ENCODE data around the gene IL1A. TPM values are rescaled to one million over a fixed set of nuclear protein-coding genes. Genes with fewer than 3 reads are reported as not detected.

IL1A gene
- total RNA-seq, 1 donor from 2014 or later: not detected

DNA sequence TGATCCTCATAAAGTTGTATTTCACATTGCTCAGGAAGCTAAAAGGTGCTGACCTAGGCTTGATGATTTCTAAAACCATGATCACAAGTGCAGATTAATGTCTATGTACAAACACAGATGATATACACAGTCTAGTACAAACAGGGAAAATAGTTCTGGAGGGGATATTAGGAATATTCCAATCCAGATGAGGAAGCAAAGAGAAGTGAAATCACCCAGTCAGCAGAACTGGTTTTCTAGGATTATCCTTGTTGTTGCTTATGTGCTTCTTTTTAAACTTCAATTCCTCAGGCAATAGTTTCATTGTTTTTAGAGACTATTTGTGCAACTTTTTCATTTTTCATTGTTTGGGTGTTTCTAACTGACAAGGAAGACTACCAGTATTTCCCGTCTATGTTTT is 4.7 kb downstream of the IL1A start:
- Mint-ChIP-seq H3K4me3 (ENCODE audit: unreplicated experiment) (no peak overlapping the region), H3K4me1 (ENCODE audit: low read depth, unreplicated experiment) (no peaks in the 10 kb centered on the region), H3K27ac (ENCODE audit: unreplicated experiment) (no peak overlapping the region), H3K27me3 (ENCODE audit: unreplicated experiment) (peaks cover 2% of the 10 kb centered on the region), H3K9me3 (ENCODE audit: unreplicated experiment) (no peaks in the 10 kb centered on the region), H3K36me3 (ENCODE audit: unreplicated experiment) (no peaks in the 10 kb centered on the region)
- TF ChIP-seq, protein P1, sequence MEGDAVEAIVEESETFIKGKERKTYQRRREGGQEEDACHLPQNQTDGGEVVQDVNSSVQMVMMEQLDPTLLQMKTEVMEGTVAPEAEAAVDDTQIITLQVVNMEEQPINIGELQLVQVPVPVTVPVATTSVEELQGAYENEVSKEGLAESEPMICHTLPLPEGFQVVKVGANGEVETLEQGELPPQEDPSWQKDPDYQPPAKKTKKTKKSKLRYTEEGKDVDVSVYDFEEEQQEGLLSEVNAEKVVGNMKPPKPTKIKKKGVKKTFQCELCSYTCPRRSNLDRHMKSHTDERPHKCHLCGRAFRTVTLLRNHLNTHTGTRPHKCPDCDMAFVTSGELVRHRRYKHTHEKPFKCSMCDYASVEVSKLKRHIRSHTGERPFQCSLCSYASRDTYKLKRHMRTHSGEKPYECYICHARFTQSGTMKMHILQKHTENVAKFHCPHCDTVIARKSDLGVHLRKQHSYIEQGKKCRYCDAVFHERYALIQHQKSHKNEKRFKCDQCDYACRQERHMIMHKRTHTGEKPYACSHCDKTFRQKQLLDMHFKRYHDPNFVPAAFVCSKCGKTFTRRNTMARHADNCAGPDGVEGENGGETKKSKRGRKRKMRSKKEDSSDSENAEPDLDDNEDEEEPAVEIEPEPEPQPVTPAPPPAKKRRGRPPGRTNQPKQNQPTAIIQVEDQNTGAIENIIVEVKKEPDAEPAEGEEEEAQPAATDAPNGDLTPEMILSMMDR (IDR thresholded peaks at IDR 0.05; ENCODE audit: partially characterized antibody, unreplicated experiment): no peak
- DNase-seq: no peak

DNA sequence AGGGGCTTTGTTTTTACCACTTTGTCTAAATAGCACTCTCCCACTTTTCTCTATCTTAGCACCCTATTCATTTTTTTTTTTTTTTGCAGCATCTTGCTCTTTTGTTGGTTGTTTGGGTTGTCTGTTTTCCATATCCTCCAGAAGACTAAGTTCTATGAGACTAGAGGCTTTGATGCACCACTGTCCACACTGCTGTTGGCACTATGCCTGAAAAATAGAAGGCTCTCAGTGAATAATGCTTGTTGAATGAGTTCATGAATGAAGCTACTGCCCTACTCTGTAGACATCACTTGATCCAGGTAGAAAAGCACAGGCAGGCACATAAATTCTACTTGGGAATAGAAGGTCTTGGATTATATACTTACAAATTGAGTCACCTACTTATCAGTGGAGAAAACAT is 7.3 kb downstream of the IL1A start:
- peaks cover 2% of the 10 kb centered on the region for H3K27me3 Mint-ChIP-seq (ENCODE audit: unreplicated experiment)
- DNase-seq: no peak
- H3K36me3 Mint-ChIP-seq (ENCODE audit: unreplicated experiment): no peaks in the 10 kb centered on the region
- H3K9me3 Mint-ChIP-seq (ENCODE audit: unreplicated experiment): no peaks in the 10 kb centered on the region
- no peak overlapping the region for H3K4me3 Mint-ChIP-seq (ENCODE audit: unreplicated experiment)
- no peak overlapping the region for H3K27ac Mint-ChIP-seq (ENCODE audit: unreplicated experiment)
- no peaks in the 10 kb centered on the region for H3K4me1 Mint-ChIP-seq (ENCODE audit: low read depth, unreplicated experiment)
- TF ChIP-seq, protein P1 (IDR thresholded peaks at IDR 0.05; ENCODE audit: partially characterized antibody, unreplicated experiment): no peak

DNA sequence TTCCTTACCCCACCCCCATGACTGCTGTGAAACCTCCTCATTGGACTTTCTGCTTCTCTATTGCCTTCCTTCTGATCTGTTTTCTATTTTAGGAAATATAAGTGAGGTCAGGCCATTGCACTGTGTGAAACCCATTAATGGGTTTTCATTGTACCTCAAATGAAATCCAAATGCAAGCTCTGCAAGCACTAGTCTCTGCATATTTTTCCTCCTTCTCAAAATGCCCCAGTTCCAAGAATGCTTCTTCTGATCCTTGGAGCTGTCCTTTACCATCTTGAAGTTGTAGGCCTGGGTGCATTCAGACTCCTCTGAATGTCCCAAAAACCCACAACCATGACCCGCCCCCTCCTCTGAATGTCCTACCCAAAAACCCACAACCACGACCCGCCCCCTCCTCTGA is 8.2 kb downstream of the IL1A start:
- Mint-ChIP-seq H3K36me3 (ENCODE audit: unreplicated experiment) (no peaks in the 10 kb centered on the region), H3K27me3 (ENCODE audit: unreplicated experiment) (peaks cover 2% of the 10 kb centered on the region), H3K27ac (ENCODE audit: unreplicated experiment) (no peak overlapping the region), H3K4me3 (ENCODE audit: unreplicated experiment) (no peak overlapping the region), H3K4me1 (ENCODE audit: low read depth, unreplicated experiment) (no peaks in the 10 kb centered on the region), H3K9me3 (ENCODE audit: unreplicated experiment) (no peaks in the 10 kb centered on the region)
- TF ChIP-seq, protein P1 (IDR thresholded peaks at IDR 0.05; ENCODE audit: partially characterized antibody, unreplicated experiment): no peak
- no peak for DNase-seq

DNA sequence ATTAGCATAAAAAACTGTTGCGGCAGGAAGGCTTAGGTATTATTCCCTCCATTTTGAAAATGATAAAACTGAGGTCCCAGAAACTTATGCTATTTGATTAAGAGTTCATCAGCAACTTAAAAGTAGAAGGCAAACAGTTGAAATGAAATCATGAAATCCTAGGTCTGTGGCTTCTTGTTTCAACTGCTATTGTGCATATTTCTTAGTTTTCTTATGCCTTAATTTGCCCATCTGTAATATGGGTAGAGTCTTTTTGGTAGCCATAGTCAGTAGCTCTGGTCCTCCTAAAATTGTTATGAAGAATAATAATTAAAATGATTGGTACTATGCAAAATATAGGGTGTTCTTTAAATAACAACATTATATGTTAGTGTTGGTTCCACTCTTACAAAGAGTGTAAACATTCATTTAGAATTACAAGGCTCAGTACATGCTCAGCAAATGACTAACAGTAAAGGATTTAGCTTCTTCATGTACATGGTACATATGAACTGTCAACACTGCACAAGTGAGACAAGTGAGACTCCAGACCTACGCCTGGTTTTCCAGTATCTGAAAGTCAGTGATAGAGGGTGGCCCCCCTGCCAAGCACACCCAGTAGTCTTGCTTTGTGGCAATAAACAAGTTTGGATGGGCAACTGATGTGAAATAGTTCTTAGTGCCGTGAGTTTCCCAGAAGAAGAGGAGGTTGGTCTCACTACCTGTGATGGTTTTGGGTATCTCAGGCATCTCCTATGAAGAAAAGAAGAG is 9.6 kb downstream of the IL1A start:
- no peaks in the 10 kb centered on the region for H3K36me3 Mint-ChIP-seq (ENCODE audit: unreplicated experiment)
- H3K4me3 Mint-ChIP-seq (ENCODE audit: unreplicated experiment): no peak overlapping the region
- H3K9me3 Mint-ChIP-seq (ENCODE audit: unreplicated experiment): no peaks in the 10 kb centered on the region
- DNase-seq: no peak
- H3K27me3 Mint-ChIP-seq (ENCODE audit: unreplicated experiment): peaks cover 2% of the 10 kb centered on the region
- no peak overlapping the region for H3K27ac Mint-ChIP-seq (ENCODE audit: unreplicated experiment)
- TF ChIP-seq, protein P1 (IDR thresholded peaks at IDR 0.05; ENCODE audit: partially characterized antibody, unreplicated experiment): no peak
- no peaks in the 10 kb centered on the region for H3K4me1 Mint-ChIP-seq (ENCODE audit: low read depth, unreplicated experiment)

DNA sequence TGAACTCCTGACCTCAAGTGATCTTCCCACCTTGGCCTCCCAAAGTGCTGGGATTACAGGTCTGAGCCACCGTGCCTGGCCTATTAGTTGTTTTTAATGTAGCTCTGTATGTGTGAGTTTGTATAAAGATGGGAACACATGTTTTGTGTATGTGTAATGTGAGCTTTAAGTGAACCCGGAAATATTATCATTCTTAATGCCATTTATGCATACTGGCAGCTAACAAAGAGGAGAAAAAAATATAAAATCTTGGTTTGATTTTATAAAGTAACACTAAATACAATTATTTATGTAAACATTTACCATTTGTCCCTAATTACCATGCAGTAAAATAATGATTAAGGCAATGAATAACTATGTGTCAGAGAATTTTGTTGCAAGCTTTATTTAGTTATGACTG is 10.7 kb downstream of the IL1A start:
- no peak for DNase-seq
- H3K9me3 Mint-ChIP-seq (ENCODE audit: unreplicated experiment): no peaks in the 10 kb centered on the region
- TF ChIP-seq, protein P1 (IDR thresholded peaks at IDR 0.05; ENCODE audit: partially characterized antibody, unreplicated experiment): no peak
- H3K27me3 Mint-ChIP-seq (ENCODE audit: unreplicated experiment): peaks cover 2% of the 10 kb centered on the region
- H3K36me3 Mint-ChIP-seq (ENCODE audit: unreplicated experiment): no peaks in the 10 kb centered on the region
- no peak overlapping the region for H3K4me3 Mint-ChIP-seq (ENCODE audit: unreplicated experiment)
- no peak overlapping the region for H3K27ac Mint-ChIP-seq (ENCODE audit: unreplicated experiment)
- H3K4me1 Mint-ChIP-seq (ENCODE audit: low read depth, unreplicated experiment): no peaks in the 10 kb centered on the region
